ENCODE measurements around the gene RRBP1.

DNA sequence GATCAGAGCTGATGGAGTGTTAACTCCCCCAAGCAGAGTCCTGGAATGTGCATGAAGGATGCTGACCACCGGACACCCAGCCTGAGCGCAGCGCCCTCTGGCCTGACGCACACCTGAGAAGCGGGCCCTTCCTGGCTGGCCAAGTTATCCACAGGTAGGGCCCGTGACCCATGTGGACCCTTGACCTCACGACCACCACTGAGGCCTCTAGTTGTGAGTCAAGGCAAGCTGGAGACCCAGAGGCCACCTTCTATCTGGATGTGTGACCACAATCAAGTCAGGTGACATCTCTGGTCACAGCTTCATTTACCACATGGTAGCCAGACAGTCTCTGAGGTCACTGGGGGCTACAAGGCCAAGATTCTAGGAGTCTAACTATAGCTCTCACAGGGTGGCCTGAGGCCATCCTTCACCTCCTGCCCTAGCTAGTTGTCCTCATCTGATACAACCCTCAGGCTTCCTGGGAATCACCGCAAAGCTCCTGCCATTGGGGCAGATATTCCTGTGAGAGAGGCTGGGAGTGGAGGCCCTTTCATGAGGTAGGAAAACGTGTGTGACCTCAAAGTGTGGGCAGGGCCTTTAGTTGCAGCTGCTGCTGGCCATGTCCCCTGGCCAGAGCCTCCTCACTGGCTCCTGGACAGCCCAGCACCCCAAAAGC lies 59.1 kb downstream of the RRBP1 start:
- TF ChIP-seq CTCF (IDR thresholded peaks at IDR 0.05; ENCODE audit: low read length) (no peak), EZH2 (IDR thresholded peaks at IDR 0.05; ENCODE audit: borderline replicate concordance, low read length) (no peak)

Measured in OCI-LY1 (cell line).